ENCODE data around the gene TMEM151A.

Gene TMEM151A

DNA sequence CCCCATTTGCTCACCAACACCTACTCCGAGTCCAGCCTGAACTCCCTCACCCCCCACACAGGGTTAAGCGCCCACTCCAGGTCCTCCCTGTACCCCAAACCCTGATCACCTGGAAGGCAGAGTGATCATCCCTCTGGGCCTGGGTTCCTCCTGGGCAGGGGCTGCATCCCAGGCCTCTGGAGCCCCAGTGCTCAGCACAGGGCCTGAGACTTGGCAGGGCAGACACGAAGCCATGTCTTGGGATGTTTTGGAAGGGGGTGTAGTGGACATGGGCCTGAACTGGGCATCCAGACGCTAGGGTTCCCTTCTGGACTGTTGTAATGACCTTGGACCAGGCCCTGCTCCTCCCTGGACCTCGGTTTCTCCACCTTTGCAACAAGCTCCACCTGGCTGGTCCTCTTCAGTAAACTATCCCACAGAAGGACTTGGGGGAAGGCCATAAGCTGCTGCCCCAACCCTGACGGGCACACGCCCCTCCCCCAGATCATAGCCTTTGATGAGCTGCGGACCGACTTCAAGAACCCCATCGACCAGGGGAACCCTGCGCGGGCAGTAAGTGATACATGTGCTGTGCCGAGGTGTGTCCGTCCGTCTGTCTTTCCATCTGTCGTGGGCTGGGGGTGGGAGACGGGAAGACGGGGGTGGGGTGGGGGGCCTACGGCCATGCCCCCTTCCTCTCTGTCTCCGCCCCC lies 9.8 kb upstream of the TMEM151A start:
- in situ Hi-C loops (cut with HindIII; ENCODE audit: low sequenced_read_pairs), result loop anchor here (5.0 kb wide), 1 partner anchor 65 kb away; no protein-coding TSS in a partner anchor
- no peak for DNase-seq (ENCODE audit: low read depth)
- TF ChIP-seq CTCF (IDR thresholded peaks at IDR 0.05; ENCODE audit: low read depth, low read length, missing control alignments), result no peak
- H3K4me3 ChIP-seq (ENCODE audit: low read depth, low read length), result no peak overlapping the region

- H3K4me3 ChIP-seq (ENCODE audit: low read depth, low read length), result no peak overlapping the region
- peak; percentile 89 for TF ChIP-seq CTCF (IDR thresholded peaks at IDR 0.05; ENCODE audit: low read depth, low read length, missing control alignments)
- peak; percentile 87 for DNase-seq (ENCODE audit: low read depth)
- in situ Hi-C loops (cut with HindIII; ENCODE audit: low sequenced_read_pairs), result loop anchor here (5.0 kb wide), 1 partner anchor 65 kb away; no protein-coding TSS in a partner anchor
These were observed 8.9 kb upstream of the TMEM151A start for GRCh38 chr11:66282468-66283455.

DNA sequence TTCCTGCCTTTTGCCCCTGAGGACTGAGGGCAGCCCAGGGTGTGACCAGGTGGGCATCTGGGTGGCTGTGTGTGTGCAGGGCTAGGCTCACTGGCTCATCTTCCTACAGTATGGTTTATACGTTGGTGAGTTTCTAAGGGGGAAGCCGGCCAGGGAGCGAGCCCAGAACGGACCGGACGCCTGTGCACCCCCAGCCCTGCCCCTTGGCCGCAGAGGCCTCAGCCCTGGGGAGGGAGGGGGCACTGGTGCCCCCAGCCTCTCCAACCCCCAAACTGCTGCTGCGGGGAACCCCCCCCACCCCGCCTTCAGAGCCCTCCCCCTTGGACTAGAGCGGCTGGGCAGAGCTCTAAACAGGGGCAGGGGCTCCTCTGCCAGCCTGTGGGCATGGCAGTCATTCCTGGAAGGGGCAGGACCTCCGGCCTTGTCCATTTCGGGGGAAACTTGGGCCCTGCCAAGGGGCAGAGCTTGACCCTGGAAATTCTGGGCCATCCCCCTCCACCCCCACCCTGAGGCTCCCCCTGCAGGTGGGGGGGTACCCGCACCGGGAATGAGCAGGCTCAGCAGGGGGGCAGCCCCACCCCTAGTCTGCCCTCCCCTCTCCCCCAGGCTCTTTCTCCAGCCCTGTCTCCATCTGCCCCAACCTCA lies 8.1 kb upstream of the TMEM151A start:
- in situ Hi-C loops (cut with HindIII; ENCODE audit: low sequenced_read_pairs), result loop anchor here (5.0 kb wide), 1 partner anchor 66 kb away; no protein-coding TSS in a partner anchor
- H3K4me3 ChIP-seq (ENCODE audit: low read depth, low read length), result no peak overlapping the region
- DNase-seq (ENCODE audit: low read depth), result no peak
- no peak for TF ChIP-seq CTCF (IDR thresholded peaks at IDR 0.05; ENCODE audit: low read depth, low read length, missing control alignments)

GRCh38 chr11:66284526-66285078 lies 7.1 kb upstream of the TMEM151A start:
- in situ Hi-C loops (cut with HindIII; ENCODE audit: low sequenced_read_pairs), result loop anchor here (5.0 kb wide), 1 partner anchor 67 kb away; no protein-coding TSS in a partner anchor
- no peak for DNase-seq (ENCODE audit: low read depth)
- no peak overlapping the region for H3K4me3 ChIP-seq (ENCODE audit: low read depth, low read length)
- no peak for TF ChIP-seq CTCF (IDR thresholded peaks at IDR 0.05; ENCODE audit: low read depth, low read length, missing control alignments)

DNA sequence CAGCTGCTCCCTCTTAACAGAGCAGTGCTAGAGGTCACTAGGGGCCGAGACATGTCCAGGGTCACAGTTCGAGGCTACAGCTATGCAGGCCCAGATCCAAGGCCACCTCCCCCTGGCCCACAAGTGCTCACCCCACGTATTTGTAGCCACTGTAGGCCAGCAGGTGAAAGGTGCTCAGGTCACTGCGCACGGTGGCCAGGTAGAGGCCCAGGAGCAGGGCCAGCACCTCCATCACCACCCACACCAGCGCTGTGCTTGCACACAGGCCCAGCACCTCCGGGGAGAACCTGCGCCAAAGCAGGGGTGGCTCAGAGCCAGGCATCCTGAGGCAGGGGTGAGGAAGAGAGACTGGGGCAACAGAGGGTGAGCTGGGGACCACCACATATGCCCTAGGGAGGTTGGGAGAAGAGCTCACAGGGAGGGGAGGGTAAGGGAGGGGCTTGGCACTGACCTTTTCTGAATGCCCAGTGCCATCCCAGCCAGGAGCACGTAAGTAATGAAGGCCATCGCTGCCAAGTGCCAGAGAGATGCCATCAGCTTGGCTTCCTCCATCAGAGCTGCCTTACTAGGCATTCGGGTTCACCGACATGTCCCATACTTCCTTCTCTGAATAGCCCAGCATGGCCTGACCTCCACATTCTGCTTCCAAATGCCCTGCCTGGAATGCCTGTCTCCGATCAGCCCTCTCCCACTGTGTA lies 6.3 kb upstream of the TMEM151A start:
- in situ Hi-C loops (cut with HindIII; ENCODE audit: low sequenced_read_pairs), result no loop called here
- no peak for TF ChIP-seq CTCF (IDR thresholded peaks at IDR 0.05; ENCODE audit: low read depth, low read length, missing control alignments)

More for the DNA sequence above, 6.3 kb upstream of the TMEM151A start:
- no peak for DNase-seq (ENCODE audit: low read depth)
- no peak overlapping the region for H3K4me3 ChIP-seq (ENCODE audit: low read depth, low read length)

Data from astrocyte of the cerebellum (primary cell).